Stomach (tissue), 9 donors: Measurements from ENCODE around the gene LMO3. TPM values are rescaled to one million over a fixed set of nuclear protein-coding genes. Genes with fewer than 3 reads are reported as not detected.
A peak's percentile ranks its signal among the peaks of the same experiment; 100 is the strongest.

ENCODE experiments used
- DNase-seq, 2 donors: peaks; one replicate each; pipeline versions ENCODE4 v3.0.0 to v3.0.0-alpha.2; 2013 to 2019
- H3K27ac ChIP-seq, 5 donors: fragments of 200-600 bp in 4 of 5; sonication (generic) in 4 of 5; one replicate each; pipeline ENCODE4 v1.5.1; 2013 to 2019; ENCODE audit warnings: mild to moderate bottlenecking in 1 of 5, moderate library complexity in 1 of 5
- H3K27me3 ChIP-seq, 3 donors: fragments of 200-600 bp; sonication (generic); one replicate each; pipeline ENCODE4 v1.5.1; 2017 to 2019; ENCODE audit warnings: mixed run types in 1 of 3
- H3K36me3 ChIP-seq, 4 donors: fragments of 200-600 bp; sonication (generic); 1 replicate in 3 of 4; 2 replicates in 1 of 4; pipeline ENCODE4 v1.5.1; 2016 to 2019
- H3K4me1 ChIP-seq, 4 donors: fragments of 200-600 bp; sonication (generic); one replicate each; pipeline ENCODE4 v1.5.1; 2016 to 2019
- H3K4me3 ChIP-seq, 4 donors: fragments of 200-600 bp; sonication (generic) in 3 of 4; one replicate each; pipeline ENCODE4 v1.5.1; 2016 to 2019; ENCODE audit warnings: mild to moderate bottlenecking in 1 of 4
- H3K9me3 ChIP-seq, 4 donors: fragments of 200-600 bp; sonication (generic); one replicate each; pipeline ENCODE4 v1.5.1; 2016 to 2019
- CTCF ChIP-seq, 7 experiments: fragments of 450-650 bp in 4 of 7; fragments of 200-600 bp in 3 of 7; sonication (generic) in 3 of 7; IDR thresholded peaks; one replicate each; pipeline ENCODE4 v1.5.1; 2016 to 2019; ENCODE audit warnings: antibody characterized with exemption in 7 of 7, control low read depth in 2 of 7, mild to moderate bottlenecking in 1 of 7
- EP300 ChIP-seq: sonication (generic); formaldehyde crosslinking; IDR thresholded peaks from one replicate; pipeline ENCODE4 v1.6.1; 2017; ENCODE audit warnings: antibody characterized with exemption
- POLR2A ChIP-seq, 4 donors: fragments of 450-650 bp; IDR thresholded peaks; one replicate each; pipeline ENCODE4 v1.6.1; 2016; ENCODE audit warnings: antibody characterized with exemption in 4 of 4, control low read depth in 2 of 4, mild to moderate bottlenecking in 1 of 4, moderate library complexity in 1 of 4
- POLR2AphosphoS5 ChIP-seq, 3 donors: sonication (generic); formaldehyde crosslinking; IDR thresholded peaks; one replicate each; pipeline ENCODE4 v1.6.1; 2016; ENCODE audit warnings: antibody characterized with exemption in 3 of 3
- WGBS, 5 donors: extraction: QIAGEN DNeasy Blood & Tissue Kit in 3 of 5; methylation state at CpG; one replicate each; pipeline versions ENCODE4 v1.1.5 to v1.1.7; 2013 to 2018; 5-methylcytosine and 5-hydroxymethylcytosine counted together
- intact Hi-C: fragments of 100-400 bp; cut with DNase I; formaldehyde crosslinking; loops from one replicate; pipeline ENCODE4 v1.15.1; 2023; ENCODE audit warnings: low total_unique reads
- polyA plus RNA-seq, 3 donors: library from polyadenylated mRNA; stranded (reverse); fragments of 200-250 nt; gene quantifications; one replicate each; pipeline ENCODE4 v1.2.3, GENCODE V29; 2013
- total RNA-seq, 5 donors: library from RNA; depleted of rRNA; stranded (reverse); fragments of >200 nt; gene quantifications; one replicate each; pipeline versions ENCODE4 v1.1.0 to v1.2.3, GENCODE V29; 2014 to 2016
- donor health status: healthy with polysubstance abuse.
- donor health status: Bipolar disorder and iron deficiency.
- donor health status: healthy.

Gene LMO3
- total and polyA plus RNA-seq, 8 donors: 0.37 to 58.0 (median 1.5) TPM

GRCh38 chr12:16555630-16556029, 50.3 kb downstream of the LMO3 start:
- peak in 1 of 2 donors; percentile 5 for DNase-seq
- H3K27me3 ChIP-seq: no peaks in the 10 kb centered on the region
- no peaks in the 10 kb centered on the region for H3K36me3 ChIP-seq
- TF ChIP-seq POLR2AphosphoS5 (IDR thresholded peaks at IDR 0.05) (no peak), CTCF (IDR thresholded peaks at IDR 0.05) (no peak), EP300 (no peak), POLR2A (IDR thresholded peaks at IDR 0.05) (no peak)
- no peak overlapping the region for H3K4me3 ChIP-seq
- H3K4me1 ChIP-seq: no peaks in the 10 kb centered on the region
- intact Hi-C loops: no loop called here
- no peaks in the 10 kb centered on the region for H3K9me3 ChIP-seq
- no peak overlapping the region for H3K27ac ChIP-seq
- WGBS, 5 donors: 45 to 61% (median 54%) methylated on average over 7 of the region's 7 CpGs

GRCh38 chr12:16553457-16553856, 52.5 kb downstream of the LMO3 start:
- H3K27me3 ChIP-seq: no peaks in the 10 kb centered on the region
- H3K4me1 ChIP-seq: no peaks in the 10 kb centered on the region
- intact Hi-C loops: no loop called here
- 65 to 76% (median 69%) methylated on average over 3 of the region's 3 CpGs for WGBS, 5 donors
- no peak for DNase-seq
- no peak overlapping the region for H3K4me3 ChIP-seq
- TF ChIP-seq CTCF (IDR thresholded peaks at IDR 0.05) (no peak), POLR2AphosphoS5 (IDR thresholded peaks at IDR 0.05) (no peak), EP300 (no peak)
- H3K36me3 ChIP-seq: no peaks in the 10 kb centered on the region
- H3K27ac ChIP-seq: no peak overlapping the region
- H3K9me3 ChIP-seq: no peaks in the 10 kb centered on the region

GRCh38 chr12:16552301-16552700, 53.7 kb downstream of the LMO3 start:
- Histone ChIP-seq H3K27me3 (no peaks in the 10 kb centered on the region), H3K4me1 (no peaks in the 10 kb centered on the region), H3K36me3 (no peaks in the 10 kb centered on the region), H3K4me3 (no peak overlapping the region), H3K27ac (no peak overlapping the region), H3K9me3 (no peaks in the 10 kb centered on the region)
- no peak for DNase-seq
- intact Hi-C loops: no loop called here
- TF ChIP-seq POLR2AphosphoS5 (IDR thresholded peaks at IDR 0.05) (no peak), EP300 (no peak), CTCF (IDR thresholded peaks at IDR 0.05) (no peak), POLR2A (IDR thresholded peaks at IDR 0.05) (no peak)

- H3K9me3 ChIP-seq: no peaks in the 10 kb centered on the region
- H3K27me3 ChIP-seq: no peaks in the 10 kb centered on the region
- H3K4me1 ChIP-seq: no peaks in the 10 kb centered on the region
- TF ChIP-seq CTCF (IDR thresholded peaks at IDR 0.05) (no peak), EP300 (no peak), POLR2AphosphoS5 (IDR thresholded peaks at IDR 0.05) (no peak), POLR2A (IDR thresholded peaks at IDR 0.05) (no peak)
- 88 to 95% (median 91%) methylated on average over 3 of the region's 3 CpGs for WGBS, 5 donors
- H3K36me3 ChIP-seq: no peaks in the 10 kb centered on the region
- no peak overlapping the region for H3K27ac ChIP-seq
- no peak overlapping the region for H3K4me3 ChIP-seq
- no peak for DNase-seq
- intact Hi-C loops: no loop called here
These were observed 60.1 kb downstream of the LMO3 start for GRCh38 chr12:16545836-16546235.
